ENCODE measurements around the gene AASDHPPT. TPM values are rescaled to one million over a fixed set of nuclear protein-coding genes. Genes with fewer than 3 reads are reported as not detected.
A peak's percentile ranks its signal among the peaks of the same experiment; 100 is the strongest.

Gene AASDHPPT
- total RNA-seq, 1 experiment from 2014 or later: 63.4 TPM

DNA sequence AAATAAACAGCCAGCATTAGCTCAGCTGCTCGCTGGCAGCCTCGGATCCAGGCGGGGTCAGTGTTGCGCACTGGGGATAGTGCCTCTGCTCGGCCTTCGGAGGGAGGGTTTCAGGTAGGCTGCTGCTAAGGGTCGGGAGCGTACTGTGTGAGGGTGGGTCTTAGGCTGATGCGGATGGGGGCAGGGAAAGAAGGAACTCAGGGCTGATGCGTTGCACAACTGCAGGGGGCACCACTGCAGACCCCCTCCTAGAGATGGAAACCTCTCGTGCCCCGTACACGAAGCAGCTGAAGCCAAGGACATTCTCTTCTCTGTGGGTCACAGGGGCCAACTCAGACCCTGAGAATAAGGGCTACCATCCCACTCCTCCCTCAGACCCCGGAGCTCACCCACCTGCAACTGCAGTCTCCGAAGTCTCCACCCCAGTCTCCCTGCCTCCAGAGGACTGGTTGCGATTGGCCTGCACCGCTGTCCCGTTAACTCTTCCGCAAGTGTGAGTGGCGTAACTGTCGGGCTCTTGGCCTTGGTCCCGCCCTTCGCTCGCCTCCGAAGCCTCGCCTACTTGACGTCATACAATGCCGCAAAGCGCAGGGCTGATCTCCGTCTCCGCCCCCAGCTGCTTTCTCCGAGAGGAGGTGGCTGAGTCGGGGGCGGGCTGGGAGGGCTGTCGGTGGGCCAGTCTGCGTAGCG is 398 bp upstream of the AASDHPPT start, which contains the start of gene KBTBD3:
KBTBD3 (minus strand) TSS at position 429 of the 690 bp plus-strand sequence. CDS start 18,250 bp downstream, outside the sequence.
- POLR2A ChIA-PET: interaction anchor here (0.6 to 1.0 kb wide), 5 partner anchors 10 to 146 kb away, joined by 3 to 6 read pairs (median 3); no protein-coding TSS in a partner anchor

DNA sequence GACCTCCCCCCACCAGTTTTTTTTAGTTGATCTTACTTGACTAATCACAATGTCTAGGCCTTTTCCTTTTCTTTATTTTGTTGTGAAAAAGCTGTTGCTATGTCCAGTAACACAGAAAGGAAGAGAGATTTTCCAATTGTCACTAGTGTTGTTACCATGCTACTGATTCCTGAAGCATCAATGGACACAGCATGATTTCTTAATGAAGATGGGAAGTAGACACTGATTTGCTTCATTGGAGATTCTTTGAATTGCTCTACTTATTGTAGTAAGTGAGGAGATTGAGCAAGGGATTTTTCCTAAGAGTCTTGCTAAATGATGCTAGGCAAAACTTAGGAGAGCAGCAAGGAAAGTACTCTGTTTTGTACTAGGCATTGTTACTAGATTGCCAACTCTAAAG is 4.6 kb downstream of the AASDHPPT start:
- intact Hi-C loops (cut with micrococcal nuclease; ENCODE audit: unreplicated experiment) (loop anchor here (10.0 kb wide), 1 partner anchor 613 kb away; no protein-coding TSS in a partner anchor), in situ Hi-C loops (cut with HindIII; ENCODE audit: low pct_unique_long_range_greater_than_20kb, low sequenced_read_pairs) (no loop called here)
- TF ChIP-seq TCF7L2 (IDR thresholded peaks at IDR 0.05; ENCODE audit: low read depth, low read length) (no peak), SIN3A (IDR thresholded peaks at IDR 0.05; ENCODE audit: borderline replicate concordance, insufficient read depth, low read depth, low read length) (no peak), POLR2AphosphoS5 (IDR thresholded peaks at IDR 0.05; ENCODE audit: low read depth, low read length) (no peak)
- TF ChIP-seq, protein P1, sequence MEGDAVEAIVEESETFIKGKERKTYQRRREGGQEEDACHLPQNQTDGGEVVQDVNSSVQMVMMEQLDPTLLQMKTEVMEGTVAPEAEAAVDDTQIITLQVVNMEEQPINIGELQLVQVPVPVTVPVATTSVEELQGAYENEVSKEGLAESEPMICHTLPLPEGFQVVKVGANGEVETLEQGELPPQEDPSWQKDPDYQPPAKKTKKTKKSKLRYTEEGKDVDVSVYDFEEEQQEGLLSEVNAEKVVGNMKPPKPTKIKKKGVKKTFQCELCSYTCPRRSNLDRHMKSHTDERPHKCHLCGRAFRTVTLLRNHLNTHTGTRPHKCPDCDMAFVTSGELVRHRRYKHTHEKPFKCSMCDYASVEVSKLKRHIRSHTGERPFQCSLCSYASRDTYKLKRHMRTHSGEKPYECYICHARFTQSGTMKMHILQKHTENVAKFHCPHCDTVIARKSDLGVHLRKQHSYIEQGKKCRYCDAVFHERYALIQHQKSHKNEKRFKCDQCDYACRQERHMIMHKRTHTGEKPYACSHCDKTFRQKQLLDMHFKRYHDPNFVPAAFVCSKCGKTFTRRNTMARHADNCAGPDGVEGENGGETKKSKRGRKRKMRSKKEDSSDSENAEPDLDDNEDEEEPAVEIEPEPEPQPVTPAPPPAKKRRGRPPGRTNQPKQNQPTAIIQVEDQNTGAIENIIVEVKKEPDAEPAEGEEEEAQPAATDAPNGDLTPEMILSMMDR (IDR thresholded peaks at IDR 0.05): no peak
- TF ChIP-seq, protein P2, sequence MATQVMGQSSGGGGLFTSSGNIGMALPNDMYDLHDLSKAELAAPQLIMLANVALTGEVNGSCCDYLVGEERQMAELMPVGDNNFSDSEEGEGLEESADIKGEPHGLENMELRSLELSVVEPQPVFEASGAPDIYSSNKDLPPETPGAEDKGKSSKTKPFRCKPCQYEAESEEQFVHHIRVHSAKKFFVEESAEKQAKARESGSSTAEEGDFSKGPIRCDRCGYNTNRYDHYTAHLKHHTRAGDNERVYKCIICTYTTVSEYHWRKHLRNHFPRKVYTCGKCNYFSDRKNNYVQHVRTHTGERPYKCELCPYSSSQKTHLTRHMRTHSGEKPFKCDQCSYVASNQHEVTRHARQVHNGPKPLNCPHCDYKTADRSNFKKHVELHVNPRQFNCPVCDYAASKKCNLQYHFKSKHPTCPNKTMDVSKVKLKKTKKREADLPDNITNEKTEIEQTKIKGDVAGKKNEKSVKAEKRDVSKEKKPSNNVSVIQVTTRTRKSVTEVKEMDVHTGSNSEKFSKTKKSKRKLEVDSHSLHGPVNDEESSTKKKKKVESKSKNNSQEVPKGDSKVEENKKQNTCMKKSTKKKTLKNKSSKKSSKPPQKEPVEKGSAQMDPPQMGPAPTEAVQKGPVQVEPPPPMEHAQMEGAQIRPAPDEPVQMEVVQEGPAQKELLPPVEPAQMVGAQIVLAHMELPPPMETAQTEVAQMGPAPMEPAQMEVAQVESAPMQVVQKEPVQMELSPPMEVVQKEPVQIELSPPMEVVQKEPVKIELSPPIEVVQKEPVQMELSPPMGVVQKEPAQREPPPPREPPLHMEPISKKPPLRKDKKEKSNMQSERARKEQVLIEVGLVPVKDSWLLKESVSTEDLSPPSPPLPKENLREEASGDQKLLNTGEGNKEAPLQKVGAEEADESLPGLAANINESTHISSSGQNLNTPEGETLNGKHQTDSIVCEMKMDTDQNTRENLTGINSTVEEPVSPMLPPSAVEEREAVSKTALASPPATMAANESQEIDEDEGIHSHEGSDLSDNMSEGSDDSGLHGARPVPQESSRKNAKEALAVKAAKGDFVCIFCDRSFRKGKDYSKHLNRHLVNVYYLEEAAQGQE (IDR thresholded peaks at IDR 0.05; ENCODE audit: insufficient read depth in 1 of 2, low read depth in 2 of 2, low read length in 1 of 2): no peak
- BruUV-seq (replicated peaks): no TSS peak
- Histone ChIP-seq H3K4me3 (ENCODE audit: low read depth in 2 of 2, low read length in 2 of 2) (no peak overlapping the region), H3K27me3 (ENCODE audit: control insufficient read depth, insufficient read depth, low read length) (no peaks in the 10 kb centered on the region), H3K9me3 (ENCODE audit: control insufficient read depth, insufficient read depth, low read depth, low read length) (no peaks in the 10 kb centered on the region), H3K4me1 (ENCODE audit: control insufficient read depth, insufficient read depth, low read length) (peaks cover 14% of the 10 kb centered on the region), H3K36me3 (ENCODE audit: control insufficient read depth, insufficient read depth, low read length) (peaks cover 43% of the 10 kb centered on the region), H3K27ac (ENCODE audit: low read length) (no peak overlapping the region)
- DNase-seq (ENCODE audit: low read depth, low spot score) (no peak), ATAC-seq (no peak)
- POLR2A ChIA-PET: no interaction called here
- CTCF ChIA-PET: no interaction called here

More for the DNA sequence above, 398 bp upstream of the AASDHPPT start, which contains the start of gene KBTBD3:
- no peaks in the 10 kb centered on the region for H3K9me3 ChIP-seq (ENCODE audit: control insufficient read depth, insufficient read depth, low read depth, low read length)
- H3K27me3 ChIP-seq (ENCODE audit: control insufficient read depth, insufficient read depth, low read length): no peaks in the 10 kb centered on the region
- peak within 1 kb of the TSS; percentile 87 for H3K27ac ChIP-seq (ENCODE audit: low read length)
- DNase-seq (ENCODE audit: low read depth, low spot score) (peak; percentile 99), ATAC-seq (peak; percentile 98)
- H3K4me1 ChIP-seq (ENCODE audit: control insufficient read depth, insufficient read depth, low read length): peaks cover 16% of the 10 kb centered on the region
- peaks cover 20% of the 10 kb centered on the region for H3K36me3 ChIP-seq (ENCODE audit: control insufficient read depth, insufficient read depth, low read length)
- CTCF ChIA-PET: interaction anchor here (0.7 kb wide), 1 partner anchor 449 kb away, joined by 6 read pairs; no protein-coding TSS in a partner anchor
- intact Hi-C loops (cut with micrococcal nuclease; ENCODE audit: unreplicated experiment) (loop anchor here (2.0 kb wide), 1 partner anchor 54 kb away; the partner anchor contains the start of gene MSANTD4), in situ Hi-C loops (cut with HindIII; ENCODE audit: low pct_unique_long_range_greater_than_20kb, low sequenced_read_pairs) (no loop called here)
- H3K4me3 ChIP-seq (ENCODE audit: low read depth in 2 of 2, low read length in 2 of 2): peak within 1 kb of the TSS; percentile 90 to 98
- BruUV-seq (replicated peaks): TSS peak; percentile 56
- TF ChIP-seq POLR2AphosphoS5 (IDR thresholded peaks at IDR 0.05; ENCODE audit: low read depth, low read length): no peak
- TF ChIP-seq, protein P1 (IDR thresholded peaks at IDR 0.05): peak; percentile 82
- TF ChIP-seq TCF7L2 (IDR thresholded peaks at IDR 0.05; ENCODE audit: low read depth, low read length): 0 out of 2 replicates have a peak, but pooled peaks have one; percentile 31
- TF ChIP-seq SIN3A (IDR thresholded peaks at IDR 0.05; ENCODE audit: borderline replicate concordance, insufficient read depth, low read depth, low read length): peak; percentile 89
- TF ChIP-seq, protein P2 (IDR thresholded peaks at IDR 0.05; ENCODE audit: insufficient read depth in 1 of 2, low read depth in 2 of 2, low read length in 1 of 2): 0 out of 4 replicates have a peak, but pooled peaks of 1 of the 2 experiments have one; percentile 32

Measured in Panc1 (cell line).